Measurements from ENCODE around the gene LAMC3. TPM values are rescaled to one million over a fixed set of nuclear protein-coding genes. Genes with fewer than 3 reads are reported as not detected.
"Not testable (repeated sequence)": the region's sequence is repeated elsewhere in the genome, so short reads cannot be mapped to it uniquely, and the experiment has no call there.

The LAMC3 gene
- total RNA-seq, 2 experiments from 2014 or later = 0.40 to 0.59 TPM

- intact Hi-C loops (cut with DNase I, micrococcal nuclease) = no loop called here
- no peaks in the 10 kb centered on the region for H3K36me3 Mint-ChIP-seq (ENCODE audit: low read depth)
- peaks cover 4% of the 10 kb centered on the region for H3K27me3 Mint-ChIP-seq
- no peak for DNase-seq
- no peak overlapping the region for H3K27ac Mint-ChIP-seq
- POLR2A ChIA-PET = interaction anchor here (0.5 kb wide), 1 partner anchor 130 kb away, joined by 3 read pairs; no protein-coding TSS in a partner anchor
- ATAC-seq = no peak
- no peak overlapping the region for H3K4me3 Mint-ChIP-seq
- H3K4me1 Mint-ChIP-seq = no peaks in the 10 kb centered on the region
- no peaks in the 10 kb centered on the region for H3K9me3 Mint-ChIP-seq (ENCODE audit: low read depth)
- CTCF ChIA-PET = no interaction called here
Observed at GRCh38 chr9:131027872-131028179, 18.9 kb downstream of the LAMC3 start.

- peaks cover 3% of the 10 kb centered on the region for H3K27me3 Mint-ChIP-seq
- no peaks in the 10 kb centered on the region for H3K36me3 Mint-ChIP-seq (ENCODE audit: low read depth)
- no peaks in the 10 kb centered on the region for H3K4me1 Mint-ChIP-seq
- no peaks in the 10 kb centered on the region for H3K9me3 Mint-ChIP-seq (ENCODE audit: low read depth)
- H3K27ac Mint-ChIP-seq = no peak overlapping the region
- intact Hi-C loops (cut with DNase I, micrococcal nuclease) = no loop called here
- no peak for DNase-seq
- CTCF ChIA-PET = no interaction called here
- ATAC-seq = no peak
- POLR2A ChIA-PET = interaction anchor here (0.5 kb wide), 1 partner anchor 131 kb away, joined by 3 read pairs; no protein-coding TSS in a partner anchor
- H3K4me3 Mint-ChIP-seq = no peak overlapping the region
Observed at GRCh38 chr9:131028221-131028884, 19.4 kb downstream of the LAMC3 start.

- H3K9me3 Mint-ChIP-seq (ENCODE audit: low read depth) = no peaks in the 10 kb centered on the region
- peaks cover 3% of the 10 kb centered on the region for H3K27me3 Mint-ChIP-seq
- ChIA-PET POLR2A (no interaction called here), CTCF (no interaction called here)
- H3K27ac Mint-ChIP-seq = no peak overlapping the region
- H3K4me1 Mint-ChIP-seq = no peaks in the 10 kb centered on the region
- DNase-seq (no peak), ATAC-seq (no peak)
- no peak overlapping the region for H3K4me3 Mint-ChIP-seq
- H3K36me3 Mint-ChIP-seq (ENCODE audit: low read depth) = no peaks in the 10 kb centered on the region
- intact Hi-C loops (cut with DNase I, micrococcal nuclease) = no loop called here
Observed at GRCh38 chr9:131028931-131029573, 20.1 kb downstream of the LAMC3 start.

- Mint-ChIP-seq H3K4me1 (no peaks in the 10 kb centered on the region), H3K36me3 (ENCODE audit: low read depth) (no peaks in the 10 kb centered on the region), H3K27me3 (peaks cover 3% of the 10 kb centered on the region), H3K4me3 (no peak overlapping the region), H3K9me3 (ENCODE audit: low read depth) (no peaks in the 10 kb centered on the region), H3K27ac (no peak overlapping the region)
- DNase-seq (no peak), ATAC-seq (no peak)
- POLR2A ChIA-PET = no interaction called here
- intact Hi-C loops (cut with DNase I, micrococcal nuclease) = no loop called here
- CTCF ChIA-PET = interaction anchor here (0.7 kb wide), 1 partner anchor 1588 kb away, joined by 3 read pairs; no protein-coding TSS in a partner anchor
Observed at GRCh38 chr9:131029574-131029952, 20.6 kb downstream of the LAMC3 start.

DNA sequence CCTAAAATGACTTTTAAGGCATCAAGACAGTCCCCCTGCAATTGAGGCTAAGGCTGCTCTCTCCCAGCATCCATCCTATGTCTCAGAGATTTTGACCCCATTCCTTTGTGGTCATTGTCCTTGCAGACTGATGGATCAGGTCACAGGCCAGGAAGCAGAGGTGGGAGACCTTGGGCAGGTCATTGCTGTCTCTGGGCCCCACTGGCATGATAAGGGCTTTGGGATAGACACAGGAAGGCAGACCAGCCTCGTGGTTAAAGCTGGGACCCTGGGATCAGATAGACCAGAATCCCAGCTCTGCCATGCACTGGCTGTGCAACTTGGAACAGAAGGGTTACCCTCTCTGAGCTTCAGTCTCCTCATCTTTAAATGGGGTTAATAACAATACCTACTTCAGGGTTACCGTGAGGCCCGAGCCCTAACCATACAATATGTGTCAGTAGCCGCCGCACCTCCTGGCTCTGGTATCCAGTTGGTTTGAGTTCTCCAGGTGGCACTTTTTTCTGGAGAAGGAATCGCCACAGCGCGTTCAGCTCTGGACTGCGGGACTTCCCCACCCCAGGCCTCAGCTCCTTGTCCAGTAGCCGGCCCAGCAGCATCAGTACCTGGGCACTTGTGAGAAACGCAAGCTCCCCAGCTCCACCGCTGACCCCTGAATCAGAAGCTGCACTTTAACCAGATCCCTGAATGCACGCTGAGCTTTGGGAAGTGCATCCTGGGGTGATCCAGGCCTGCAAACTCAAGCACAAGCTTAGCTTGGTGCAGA lies 21.4 kb downstream of the LAMC3 start:
- Mint-ChIP-seq H3K4me3 (no peak overlapping the region), H3K9me3 (ENCODE audit: low read depth) (no peaks in the 10 kb centered on the region), H3K4me1 (no peaks in the 10 kb centered on the region), H3K36me3 (ENCODE audit: low read depth) (no peaks in the 10 kb centered on the region), H3K27ac (no peak overlapping the region), H3K27me3 (peaks cover 3% of the 10 kb centered on the region)
- POLR2A ChIA-PET = no interaction called here
- intact Hi-C loops (cut with DNase I, micrococcal nuclease) = no loop called here
- no peak for ATAC-seq
- no peak for DNase-seq
- CTCF ChIA-PET = interaction anchor here (1.2 to 1.7 kb wide), 2 partner anchors 16 to 17 kb away, joined by 3 to 9 read pairs; no protein-coding TSS in a partner anchor

DNA sequence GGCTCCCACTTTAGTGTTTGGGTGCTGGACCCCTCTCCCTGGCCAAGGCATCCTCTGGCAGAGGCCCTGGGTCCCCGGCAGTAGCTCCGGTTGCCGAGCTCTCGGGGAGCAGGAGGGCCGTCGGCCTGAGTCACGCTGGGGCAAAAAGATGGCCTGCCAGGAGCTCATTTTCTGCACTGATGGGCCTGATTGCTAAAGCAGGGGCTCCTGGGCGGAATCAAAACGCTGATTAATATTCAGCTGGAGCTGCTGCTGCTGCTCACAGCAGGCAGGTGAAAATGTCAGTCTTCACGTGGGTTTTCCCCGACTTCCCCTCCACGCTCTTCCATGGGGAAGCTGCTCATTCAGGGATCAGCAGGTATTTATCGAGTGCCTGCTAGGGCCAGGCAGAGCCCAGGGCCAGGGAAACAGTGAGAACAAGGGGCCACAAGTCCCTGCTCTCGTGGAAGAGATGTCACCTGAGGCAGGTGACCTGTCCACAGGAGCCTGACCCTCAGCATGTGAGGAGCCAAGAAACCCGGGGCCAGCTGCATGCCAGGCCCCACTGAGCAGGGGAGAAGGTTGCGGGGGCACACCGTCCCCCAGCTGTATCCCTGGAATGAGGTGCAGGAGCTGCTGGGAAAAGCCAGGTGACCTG lies 22.1 kb downstream of the LAMC3 start:
- ATAC-seq = no peak
- no peak overlapping the region for H3K4me3 Mint-ChIP-seq
- no peaks in the 10 kb centered on the region for H3K9me3 Mint-ChIP-seq (ENCODE audit: low read depth)
- no peak for DNase-seq
- H3K4me1 Mint-ChIP-seq = no peaks in the 10 kb centered on the region
- H3K36me3 Mint-ChIP-seq (ENCODE audit: low read depth) = no peaks in the 10 kb centered on the region
- ChIA-PET POLR2A (no interaction called here), CTCF (interaction anchor here (1.2 to 1.7 kb wide), 2 partner anchors 15 to 17 kb away, joined by 3 to 9 read pairs; no protein-coding TSS in a partner anchor)
- H3K27ac Mint-ChIP-seq = no peak overlapping the region
- H3K27me3 Mint-ChIP-seq = peaks cover 3% of the 10 kb centered on the region
- intact Hi-C loops (cut with DNase I, micrococcal nuclease) = no loop called here

DNA sequence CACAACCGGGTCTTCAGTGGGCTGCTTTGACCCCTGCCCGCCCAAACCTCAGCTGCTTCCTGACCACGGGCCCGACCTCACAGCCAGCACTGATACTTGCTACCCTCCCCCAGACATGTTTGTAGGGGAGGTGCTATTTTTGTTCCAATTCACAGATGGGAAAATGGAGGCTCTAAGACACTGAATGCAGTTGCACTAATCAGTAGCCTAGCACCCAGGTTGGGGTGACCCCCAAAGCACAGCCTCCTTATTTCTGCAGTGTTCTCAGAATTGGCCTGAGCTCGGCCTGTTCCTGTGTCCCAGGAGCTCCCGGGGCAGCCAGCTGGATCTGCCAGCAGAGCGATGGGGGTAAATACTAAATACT lies 22.6 kb downstream of the LAMC3 start:
- POLR2A ChIA-PET = no interaction called here
- Mint-ChIP-seq H3K36me3 (ENCODE audit: low read depth) (no peaks in the 10 kb centered on the region), H3K4me1 (no peaks in the 10 kb centered on the region), H3K9me3 (ENCODE audit: low read depth) (no peaks in the 10 kb centered on the region), H3K27ac (no peak overlapping the region), H3K27me3 (peaks cover 3% of the 10 kb centered on the region), H3K4me3 (no peak overlapping the region)
- CTCF ChIA-PET = interaction anchor here (1.2 to 1.7 kb wide), 2 partner anchors 15 to 16 kb away, joined by 3 to 9 read pairs; no protein-coding TSS in a partner anchor
- no peak for DNase-seq
- ATAC-seq = no peak
- intact Hi-C loops (cut with DNase I, micrococcal nuclease) = no loop called here

DNA sequence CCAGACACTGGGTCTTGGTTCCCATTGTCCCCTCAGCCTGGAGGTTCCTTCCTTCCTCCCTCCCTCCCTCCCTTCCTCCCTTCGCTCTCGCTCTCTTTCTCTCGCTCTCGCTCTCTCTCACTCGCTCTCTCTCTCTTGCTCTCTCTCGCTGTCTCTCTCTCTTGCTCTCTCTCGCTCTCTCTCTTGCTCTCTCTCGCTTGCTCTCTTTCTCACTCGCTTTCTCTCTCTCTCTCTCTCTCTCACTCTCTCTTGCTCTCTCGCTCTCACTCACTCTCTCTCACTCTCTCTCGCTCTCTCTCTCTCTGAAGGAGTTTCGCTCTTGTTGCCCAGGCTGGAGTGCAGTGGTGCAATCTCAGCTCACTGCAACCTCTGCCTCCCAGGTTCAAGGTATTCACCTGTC lies 23.4 kb downstream of the LAMC3 start:
- ChIA-PET CTCF (no interaction called here), POLR2A (no interaction called here)
- no peak for ATAC-seq
- no peak overlapping the region for H3K4me3 Mint-ChIP-seq
- no peaks in the 10 kb centered on the region for H3K4me1 Mint-ChIP-seq
- H3K27me3 Mint-ChIP-seq = peaks cover 4% of the 10 kb centered on the region
- intact Hi-C loops (cut with DNase I, micrococcal nuclease) = no loop called here
- H3K9me3 Mint-ChIP-seq (ENCODE audit: low read depth) = no peaks in the 10 kb centered on the region
- H3K27ac Mint-ChIP-seq = no peak overlapping the region
- DNase-seq = no peak
- no peaks in the 10 kb centered on the region for H3K36me3 Mint-ChIP-seq (ENCODE audit: low read depth)

DNA sequence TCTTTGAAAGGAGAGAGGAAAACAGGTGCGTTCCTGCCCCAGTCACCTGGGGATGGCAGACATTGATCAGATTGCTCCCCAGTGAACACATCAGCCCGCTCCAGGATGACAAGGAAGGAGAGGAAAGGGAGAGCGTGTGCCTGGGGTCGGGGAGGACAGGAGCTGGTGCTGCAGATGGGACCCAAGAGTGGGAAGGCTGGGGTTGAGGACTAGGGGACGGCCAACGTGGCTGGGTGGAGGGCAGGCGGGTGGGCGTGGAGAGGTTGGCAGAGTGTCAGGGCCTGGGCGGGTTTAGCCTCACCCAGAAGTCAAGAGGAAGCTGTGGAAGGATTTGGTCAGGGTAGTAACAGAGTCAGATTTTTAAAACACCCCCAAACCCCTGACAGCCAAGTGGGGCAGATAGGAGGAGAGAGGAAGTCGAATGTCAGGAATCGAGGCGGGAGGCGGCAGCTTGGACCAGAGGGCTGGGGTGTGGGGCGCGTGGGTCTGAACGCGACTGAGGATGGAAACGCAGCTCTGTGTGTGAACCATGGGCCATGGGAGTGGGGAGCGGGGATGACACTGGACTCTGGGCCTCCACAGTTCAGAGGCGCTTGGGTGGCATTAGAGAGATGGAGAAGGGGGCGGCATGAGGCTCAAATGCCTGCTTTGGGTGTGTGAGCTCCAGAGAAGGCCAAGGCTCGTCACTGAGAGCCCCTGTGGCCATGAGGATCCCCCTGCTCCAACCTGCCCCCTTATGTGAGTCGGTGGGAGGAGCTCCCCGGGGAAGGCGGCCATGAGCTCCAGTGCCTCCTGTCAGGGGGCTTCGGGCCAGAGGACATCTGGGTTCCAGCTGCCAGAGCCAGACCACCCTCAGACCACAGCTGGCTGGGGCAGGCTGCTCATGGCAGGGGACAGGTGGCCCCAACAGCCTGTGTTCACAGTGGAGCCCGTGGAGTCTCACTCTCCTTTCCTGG lies 24.6 kb downstream of the LAMC3 start:
- POLR2A ChIA-PET = no interaction called here
- Mint-ChIP-seq H3K27me3 (peaks cover 6% of the 10 kb centered on the region), H3K9me3 (ENCODE audit: low read depth) (no peaks in the 10 kb centered on the region), H3K4me3 (no peak overlapping the region), H3K27ac (no peak overlapping the region), H3K36me3 (ENCODE audit: low read depth) (no peaks in the 10 kb centered on the region), H3K4me1 (no peaks in the 10 kb centered on the region)
- ATAC-seq = no peak
- no peak for DNase-seq
- intact Hi-C loops (cut with DNase I, micrococcal nuclease) = no loop called here
- CTCF ChIA-PET = interaction anchor here (0.6 kb wide), 1 partner anchor 23 kb away, joined by 4 read pairs; no protein-coding TSS in a partner anchor

GRCh38 chr9:131034268-131034667 lies 25.3 kb downstream of the LAMC3 start:
- Mint-ChIP-seq H3K4me1 (no peaks in the 10 kb centered on the region), H3K4me3 (no peak overlapping the region), H3K36me3 (ENCODE audit: low read depth) (no peaks in the 10 kb centered on the region), H3K27me3 (peaks cover 7% of the 10 kb centered on the region), H3K9me3 (ENCODE audit: low read depth) (no peaks in the 10 kb centered on the region), H3K27ac (no peak overlapping the region)
- DNase-seq (no peak), ATAC-seq (no peak)
- intact Hi-C loops (cut with DNase I, micrococcal nuclease) = no loop called here
- ChIA-PET POLR2A (no interaction called here), CTCF (interaction anchor here (0.6 to 2.1 kb wide), 2 partner anchors 23 to 35 kb away, joined by 4 to 5 read pairs; no protein-coding TSS in a partner anchor)

- H3K36me3 Mint-ChIP-seq (ENCODE audit: low read depth); H3K9me3 Mint-ChIP-seq (ENCODE audit: low read depth); ATAC-seq; POLR2A ChIA-PET; H3K27me3 Mint-ChIP-seq; H3K4me3 Mint-ChIP-seq; intact Hi-C loops (cut with DNase I, micrococcal nuclease); DNase-seq; H3K27ac Mint-ChIP-seq; H3K4me1 Mint-ChIP-seq: not testable (repeated sequence)
- CTCF ChIA-PET = interaction anchor here (0.6 to 2.1 kb wide), 2 partner anchors 23 to 36 kb away, joined by 3 to 5 read pairs; no protein-coding TSS in a partner anchor
Observed at GRCh38 chr9:131034749-131035148, 25.8 kb downstream of the LAMC3 start.
